ENCODE measurements around the gene RGS19.

Gene RGS19

DNA sequence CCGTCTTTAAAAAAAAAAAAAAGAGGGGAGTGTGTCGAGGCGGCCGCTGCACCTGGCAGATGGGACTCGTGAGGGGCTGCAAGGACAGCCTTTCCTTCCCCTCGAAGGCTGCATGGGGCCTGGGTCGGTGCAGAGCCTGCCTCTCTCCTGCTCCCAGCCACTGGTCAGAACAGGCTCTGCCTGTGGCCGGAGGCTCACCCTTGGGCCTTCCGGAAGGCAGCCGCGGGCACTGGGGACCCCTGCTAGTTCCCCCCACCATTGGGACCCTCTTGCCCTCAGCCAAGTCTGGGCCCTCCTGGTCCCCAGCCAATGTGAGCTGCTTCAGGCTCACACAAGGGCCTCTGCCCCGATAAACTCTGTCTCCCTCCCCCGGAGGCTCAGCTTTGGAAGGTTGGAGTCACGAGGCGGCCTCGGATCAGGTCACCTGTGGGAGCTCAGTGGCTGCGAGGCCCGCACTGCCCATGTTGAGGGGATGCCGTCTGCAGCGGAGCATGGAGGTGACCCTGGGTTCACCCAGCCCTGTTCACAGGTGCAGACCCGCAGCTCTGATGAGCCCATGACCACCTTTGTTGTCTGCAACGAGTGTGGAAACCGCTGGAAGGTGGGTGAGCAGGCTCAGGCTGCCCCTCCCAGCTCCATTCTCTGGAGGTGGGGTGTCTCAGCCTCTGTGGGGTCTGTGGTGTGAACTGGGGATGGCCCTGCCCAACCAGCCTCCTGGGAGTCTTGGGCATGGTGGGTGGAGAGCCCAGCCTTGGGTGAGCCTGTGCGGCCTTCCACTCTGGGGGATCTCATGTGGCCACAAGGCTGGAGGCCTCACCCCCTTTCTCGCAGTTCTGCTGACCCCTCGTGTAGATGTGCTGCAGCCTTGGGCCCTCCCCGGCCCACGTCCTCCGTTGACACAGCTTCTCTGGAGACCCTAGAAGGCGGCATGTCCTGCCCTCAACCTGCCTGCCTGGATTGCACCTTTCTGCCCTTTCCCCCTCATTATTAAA is 7.7 kb downstream of the RGS19 start:
- peak overlapping the region in 1 of 2 donors; percentile 15 for H3K4me3 Mint-ChIP-seq
- H3K9me3 Mint-ChIP-seq = no peaks in the 10 kb centered on the region
- H3K36me3 Mint-ChIP-seq = peaks cover 10 to 25% of the 10 kb centered on the region in 2 donors
- peak; percentile 3 for ATAC-seq (replicated peaks)
- H3K27me3 Mint-ChIP-seq = no peaks in the 10 kb centered on the region
- H3K4me1 Mint-ChIP-seq = peaks cover 41 to 82% of the 10 kb centered on the region in 2 donors
- peak overlapping the region; percentile 87 for H3K27ac Mint-ChIP-seq
- no peak for DNase-seq

DNA sequence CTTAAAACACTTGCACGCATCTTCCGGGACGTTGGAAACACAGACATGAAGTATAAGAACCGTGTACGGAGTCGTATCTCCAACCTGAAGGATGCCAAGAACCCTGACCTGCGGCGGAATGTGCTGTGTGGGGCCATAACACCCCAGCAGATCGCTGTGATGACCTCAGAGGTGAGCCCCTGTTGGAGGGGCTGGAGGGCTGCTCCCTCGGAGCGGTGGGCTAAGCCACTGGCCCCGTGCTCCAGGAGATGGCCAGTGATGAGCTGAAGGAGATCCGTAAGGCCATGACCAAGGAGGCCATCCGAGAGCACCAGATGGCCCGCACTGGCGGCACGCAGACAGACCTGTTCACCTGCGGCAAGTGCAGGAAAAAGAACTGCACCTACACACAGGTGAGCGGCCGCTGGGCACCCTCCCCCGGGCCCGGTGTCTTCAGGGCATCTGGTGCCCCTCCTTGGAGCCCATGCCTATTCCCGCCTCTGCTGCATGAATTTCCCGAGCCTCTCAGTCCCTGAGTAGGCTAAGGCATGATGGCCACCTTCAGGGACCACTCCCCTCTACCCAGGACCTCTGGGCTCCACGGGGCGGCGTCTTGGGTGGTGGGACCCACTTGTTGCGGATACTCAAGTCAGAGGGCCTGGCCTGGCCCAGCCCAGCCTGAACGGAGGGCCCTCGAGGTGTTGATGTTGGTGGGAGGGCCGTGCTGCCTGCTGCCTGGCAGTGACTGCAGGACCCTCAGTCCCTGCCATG is 8.9 kb downstream of the RGS19 start:
- H3K27ac Mint-ChIP-seq = peak overlapping the region; percentile 54
- DNase-seq = no peak
- H3K27me3 Mint-ChIP-seq = no peaks in the 10 kb centered on the region
- H3K36me3 Mint-ChIP-seq = peaks cover 3 to 19% of the 10 kb centered on the region in 2 donors
- no peak overlapping the region for H3K4me3 Mint-ChIP-seq
- no peak for ATAC-seq (replicated peaks)
- peaks cover 45 to 82% of the 10 kb centered on the region in 2 donors for H3K4me1 Mint-ChIP-seq
- no peaks in the 10 kb centered on the region for H3K9me3 Mint-ChIP-seq

DNA sequence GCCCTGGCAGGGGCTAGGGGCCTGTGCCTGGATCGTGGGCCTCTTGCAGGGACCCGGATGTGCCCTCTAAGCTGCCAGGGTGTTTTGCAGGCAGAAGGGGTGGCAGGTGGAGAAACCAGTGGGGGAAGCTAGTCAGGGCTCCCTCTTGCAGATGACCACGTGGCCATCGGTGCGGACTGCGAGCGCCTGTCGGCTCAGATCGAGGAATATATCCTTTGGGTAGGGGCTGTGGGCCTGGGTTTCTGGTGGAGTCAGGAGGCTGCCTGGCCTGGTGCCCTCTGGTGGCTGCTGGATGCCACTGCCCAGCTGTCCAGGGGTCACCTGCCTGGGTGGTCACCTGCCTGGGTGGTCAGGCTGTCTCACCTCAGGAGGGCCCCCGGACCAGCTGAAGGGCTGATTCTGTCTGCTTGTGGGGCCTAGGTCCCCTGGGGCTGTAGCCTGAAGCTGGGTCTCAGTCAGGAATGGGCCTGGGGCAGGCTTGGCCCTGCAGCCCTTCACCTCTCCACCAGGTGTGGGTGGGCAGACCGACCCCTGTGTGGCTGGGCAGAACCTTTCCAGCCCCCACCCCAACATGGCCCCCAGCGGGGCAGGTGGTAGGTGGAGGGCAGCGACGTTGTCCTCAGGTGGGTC is 9.6 kb downstream of the RGS19 start:
- Mint-ChIP-seq H3K4me1 (peaks cover 49 to 82% of the 10 kb centered on the region in 2 donors), H3K4me3 (no peak overlapping the region)
- ATAC-seq (replicated peaks) = no peak

DNA sequence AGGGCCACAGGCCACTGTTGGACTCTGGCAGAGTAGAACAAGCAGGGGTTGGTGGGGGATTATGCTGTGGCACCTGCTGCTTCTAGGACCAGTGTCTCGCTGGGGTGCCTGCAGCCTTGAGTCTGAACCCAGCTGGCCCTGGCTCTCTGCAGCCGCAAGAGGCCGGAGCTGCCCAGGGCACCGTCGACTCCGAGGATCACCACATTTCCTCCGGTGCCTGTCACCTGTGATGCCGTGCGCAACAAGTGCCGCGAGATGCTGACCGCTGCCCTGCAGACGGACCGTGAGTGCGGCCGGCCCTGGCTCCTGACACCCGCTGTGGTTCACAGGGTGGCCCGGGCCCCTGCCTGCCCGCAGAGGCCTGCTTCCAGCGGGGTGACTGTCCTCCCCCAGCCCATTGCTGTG is 10.1 kb downstream of the RGS19 start:
- Mint-ChIP-seq H3K27ac (no peak overlapping the region), H3K9me3 (no peaks in the 10 kb centered on the region), H3K36me3 (peaks cover 2 to 10% of the 10 kb centered on the region in 2 donors), H3K27me3 (no peaks in the 10 kb centered on the region), H3K4me3 (no peak overlapping the region), H3K4me1 (peaks cover 52 to 82% of the 10 kb centered on the region in 2 donors)
- no peak for DNase-seq
- ATAC-seq (replicated peaks) = no peak

More for the DNA sequence above, 9.6 kb downstream of the RGS19 start:
- Mint-ChIP-seq H3K36me3 (peaks cover 2 to 13% of the 10 kb centered on the region in 2 donors), H3K27me3 (no peaks in the 10 kb centered on the region), H3K9me3 (no peaks in the 10 kb centered on the region), H3K27ac (peak overlapping the region; percentile 20)
- DNase-seq = no peak

DNA sequence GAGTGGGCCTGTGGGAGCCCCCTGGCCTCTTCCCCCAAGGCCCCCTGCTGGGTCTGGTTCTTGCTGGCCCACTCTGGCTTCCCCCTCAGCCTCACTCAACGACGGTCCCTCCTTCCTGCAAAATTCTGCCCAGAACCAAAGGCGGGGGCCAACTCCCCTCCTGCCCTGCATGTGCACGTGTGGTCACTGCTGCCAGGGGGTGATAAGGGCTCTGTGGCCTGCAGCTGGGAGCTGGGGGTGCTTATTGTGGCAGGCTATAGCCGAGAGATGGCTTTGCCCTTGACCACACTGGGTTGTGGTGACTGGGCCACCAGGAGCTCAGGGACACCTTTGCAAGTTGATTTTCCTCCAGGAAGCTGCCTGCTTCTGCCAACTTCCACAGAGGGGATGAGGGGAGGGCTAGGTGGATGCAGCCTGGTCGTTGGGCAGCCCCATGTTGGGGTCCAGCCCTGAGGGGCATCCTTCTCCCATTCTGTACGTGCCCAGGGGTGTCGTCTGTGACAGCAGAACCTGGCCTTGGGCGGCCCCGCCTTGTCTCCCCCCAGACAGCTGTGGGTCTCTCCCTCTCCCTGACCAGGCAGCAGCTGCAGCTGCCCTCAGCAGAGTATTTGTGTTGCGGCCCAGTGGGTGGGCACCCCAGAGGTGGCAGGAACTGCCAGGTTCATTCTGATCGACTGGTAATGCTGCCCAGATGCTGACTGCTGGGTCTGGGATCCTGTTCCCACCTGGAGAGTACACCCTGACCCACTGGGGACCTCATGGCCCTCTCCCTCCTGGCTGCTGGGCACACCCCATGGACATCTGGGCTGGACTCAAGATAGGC is 10.7 kb downstream of the RGS19 start:
- Mint-ChIP-seq H3K27ac (peak overlapping the region; percentile 42), H3K36me3 (peaks cover 2 to 10% of the 10 kb centered on the region in 2 donors), H3K27me3 (no peaks in the 10 kb centered on the region), H3K4me3 (no peak overlapping the region), H3K9me3 (no peaks in the 10 kb centered on the region), H3K4me1 (peaks cover 57 to 82% of the 10 kb centered on the region in 2 donors)
- ATAC-seq (replicated peaks) (no peak), DNase-seq (no peak)

DNA sequence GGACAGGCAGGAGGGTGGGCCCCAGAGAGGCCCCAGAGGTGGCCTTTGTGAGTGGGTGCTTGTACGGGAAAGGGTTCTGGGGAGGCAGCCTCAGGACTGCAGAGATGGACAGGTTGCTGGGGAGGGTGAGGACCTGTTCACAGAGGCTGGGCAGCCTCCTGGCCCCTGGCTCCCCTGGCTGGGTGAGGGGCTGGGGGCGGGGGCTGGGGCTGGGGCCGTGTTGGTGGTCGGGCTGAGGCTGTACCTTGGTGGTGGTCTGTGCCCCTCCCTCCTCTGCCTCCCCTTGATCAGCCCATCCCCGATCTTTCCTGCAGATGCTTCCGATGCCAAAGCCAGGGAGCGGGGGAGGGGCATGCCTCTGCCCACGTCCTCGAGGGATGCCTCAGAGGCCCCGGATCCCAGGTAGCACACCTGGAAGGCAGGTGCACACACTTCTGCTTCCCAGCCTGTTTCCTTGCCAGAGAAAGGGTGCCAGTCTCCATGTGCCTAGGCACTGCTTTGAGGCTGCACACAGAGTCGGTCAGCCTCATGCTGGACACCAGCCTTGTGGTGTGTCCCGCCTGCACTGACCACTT is 11.5 kb downstream of the RGS19 start:
- DNase-seq = no peak
- H3K4me1 Mint-ChIP-seq = peaks cover 57 to 82% of the 10 kb centered on the region in 2 donors
- H3K27me3 Mint-ChIP-seq = no peaks in the 10 kb centered on the region
- no peak overlapping the region for H3K4me3 Mint-ChIP-seq
- no peak for ATAC-seq (replicated peaks)
- peak overlapping the region; percentile 14 for H3K27ac Mint-ChIP-seq
- peaks cover 2 to 10% of the 10 kb centered on the region in 2 donors for H3K36me3 Mint-ChIP-seq
- no peaks in the 10 kb centered on the region for H3K9me3 Mint-ChIP-seq

DNA sequence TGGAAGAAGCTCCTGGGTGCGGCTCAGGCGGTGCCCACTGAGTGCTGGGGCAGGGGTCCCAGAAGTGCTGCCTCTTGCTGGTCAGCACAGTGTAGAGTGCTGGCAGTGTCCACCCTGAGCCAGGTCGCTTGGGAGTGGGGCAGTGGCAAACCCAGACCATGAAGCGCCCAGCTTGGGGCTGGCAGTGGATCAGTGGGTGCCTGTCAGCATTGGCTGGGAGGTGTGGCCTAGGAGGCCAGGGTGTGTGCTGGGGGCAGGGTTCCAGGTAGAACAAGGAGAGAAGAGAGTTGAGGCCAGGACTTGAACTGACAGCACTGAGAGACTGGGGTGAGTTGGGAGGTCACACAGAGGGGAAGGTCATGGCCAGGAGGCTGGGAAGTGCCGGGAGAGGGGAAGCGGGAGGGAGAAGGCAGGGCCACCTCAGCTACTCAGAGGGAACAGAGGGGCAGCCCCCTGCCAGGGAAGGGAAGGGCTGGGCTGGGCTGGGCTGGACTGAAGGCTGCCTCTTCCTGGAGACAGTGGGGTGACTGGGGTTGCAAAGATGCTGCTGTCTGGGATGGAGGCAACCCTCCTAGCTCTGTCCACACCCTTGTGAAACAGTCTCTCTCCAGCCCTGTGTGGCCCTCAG is 12.2 kb downstream of the RGS19 start:
- Mint-ChIP-seq H3K4me3 (no peak overlapping the region), H3K36me3 (peaks cover 2 to 6% of the 10 kb centered on the region in 2 donors), H3K4me1 (peaks cover 54 to 85% of the 10 kb centered on the region in 2 donors), H3K9me3 (no peaks in the 10 kb centered on the region), H3K27me3 (no peaks in the 10 kb centered on the region), H3K27ac (peak overlapping the region; percentile 14)
- DNase-seq (no peak), ATAC-seq (replicated peaks) (no peak)

DNA sequence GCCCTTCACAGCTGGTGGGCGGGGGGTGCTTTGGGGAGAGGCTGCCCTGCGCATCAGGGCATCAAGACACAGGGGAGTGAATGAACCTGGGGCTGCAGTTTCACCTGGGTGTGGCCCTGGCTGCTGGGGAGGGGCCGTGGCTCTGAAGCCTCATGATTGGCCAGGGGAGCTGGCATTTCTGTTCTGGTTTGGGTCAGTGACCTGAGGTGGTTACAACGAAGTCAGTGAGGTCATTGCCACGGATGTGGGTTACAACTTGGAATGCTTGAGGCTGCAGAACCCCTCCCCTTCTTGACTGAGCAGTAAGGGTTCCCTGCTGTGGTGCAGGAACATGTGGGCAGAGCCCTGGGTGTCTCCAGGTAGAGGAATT is 13.4 kb downstream of the RGS19 start:
- Mint-ChIP-seq H3K27me3 (no peaks in the 10 kb centered on the region), H3K27ac (peak overlapping the region; percentile 92), H3K4me1 (peaks cover 50 to 75% of the 10 kb centered on the region in 2 donors), H3K4me3 (peak overlapping the region; percentile 60), H3K36me3 (peaks cover 0 to 2% of the 10 kb centered on the region in 2 donors), H3K9me3 (no peaks in the 10 kb centered on the region)
- peak; percentile 71 to 72 for ATAC-seq (replicated peaks)
- peak; percentile 74 for DNase-seq

DNA sequence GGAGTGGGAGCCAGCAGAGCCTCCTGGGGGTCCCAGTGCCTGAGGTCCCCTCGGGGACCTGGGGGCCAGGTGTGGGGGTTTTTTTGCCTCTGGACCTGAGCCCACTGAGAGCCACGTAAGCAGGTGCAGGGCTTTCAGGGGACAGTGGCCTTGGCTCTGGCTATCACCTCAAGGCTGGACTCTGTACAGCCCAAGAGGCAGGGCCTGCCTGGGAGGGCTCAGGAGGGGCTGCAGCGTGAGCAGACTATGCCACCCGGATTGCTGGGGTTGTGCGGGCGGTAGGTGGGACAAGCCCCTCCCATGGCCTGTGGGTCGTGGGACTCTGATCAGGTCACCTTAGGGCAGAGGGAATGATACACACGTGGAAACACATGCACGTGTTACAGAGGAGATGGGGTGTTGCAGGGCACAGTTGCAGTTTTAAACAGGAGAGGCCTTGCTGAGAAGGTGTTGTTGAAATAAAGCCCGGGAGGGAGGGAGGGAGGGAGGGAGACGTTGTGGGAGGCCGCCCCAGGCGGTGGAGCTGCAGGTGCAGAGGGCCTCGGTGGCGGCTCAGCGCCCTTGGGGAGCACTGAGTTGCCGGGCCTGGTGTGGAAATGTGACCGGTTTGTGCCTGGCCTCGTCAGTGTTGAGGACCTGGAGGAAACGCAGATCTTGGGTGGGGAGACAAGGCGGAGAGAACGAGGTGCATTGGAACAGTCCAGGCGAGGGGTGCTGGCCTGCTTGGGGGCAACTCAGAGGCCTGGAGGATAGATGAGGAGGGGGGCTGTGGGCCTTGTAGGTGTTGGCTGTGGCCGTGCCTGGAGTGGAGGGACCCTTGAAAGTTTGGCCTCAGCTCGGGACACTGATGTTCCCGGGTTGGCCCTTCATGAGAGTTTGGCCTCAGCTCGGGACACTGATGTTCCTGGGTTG is 14.0 kb downstream of the RGS19 start:
- H3K4me3 Mint-ChIP-seq = peak overlapping the region; percentile 60
- peaks cover 46 to 70% of the 10 kb centered on the region in 2 donors for H3K4me1 Mint-ChIP-seq
- H3K27me3 Mint-ChIP-seq = no peaks in the 10 kb centered on the region
- ATAC-seq (replicated peaks) (no peak), DNase-seq (no peak)
- H3K27ac Mint-ChIP-seq = peak overlapping the region; percentile 92
- peaks cover 0 to 2% of the 10 kb centered on the region in 2 donors for H3K36me3 Mint-ChIP-seq
- no peaks in the 10 kb centered on the region for H3K9me3 Mint-ChIP-seq

DNA sequence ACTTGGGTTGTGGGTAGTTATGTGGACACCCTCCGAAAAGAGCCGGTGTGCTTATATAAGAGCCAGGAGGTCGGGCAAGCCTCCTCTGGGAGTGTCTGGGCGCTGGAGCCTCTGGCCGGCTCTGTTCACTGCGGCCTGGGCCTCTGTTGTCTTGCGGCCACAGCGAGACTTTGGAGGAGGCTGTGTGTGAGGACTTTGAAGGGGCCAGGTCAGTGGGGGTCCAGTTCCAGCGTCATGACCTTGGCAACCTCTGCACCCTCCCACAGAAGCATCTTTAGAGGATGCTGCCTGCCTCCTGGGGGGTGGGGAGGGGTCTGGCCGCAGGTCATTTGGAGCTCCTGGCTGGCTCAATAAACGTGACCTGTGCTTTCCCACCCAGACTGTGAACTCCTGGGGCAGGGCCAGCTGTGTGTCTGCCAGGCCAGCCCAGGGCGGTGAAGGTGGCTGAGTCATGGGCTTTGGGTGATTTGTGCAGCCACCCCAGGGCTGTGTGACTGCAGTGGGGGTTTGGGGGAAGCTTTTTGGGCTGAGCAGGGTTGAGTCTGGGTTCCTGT is 15.1 kb downstream of the RGS19 start:
- Mint-ChIP-seq H3K27ac (peak overlapping the region; percentile 81), H3K4me3 (peak overlapping the region; percentile 85 to 88), H3K9me3 (no peaks in the 10 kb centered on the region), H3K4me1 (peaks cover 46 to 62% of the 10 kb centered on the region in 2 donors), H3K27me3 (no peaks in the 10 kb centered on the region), H3K36me3 (peaks cover 0 to 2% of the 10 kb centered on the region in 2 donors)
- DNase-seq (no peak), ATAC-seq (replicated peaks) (no peak)

DNA sequence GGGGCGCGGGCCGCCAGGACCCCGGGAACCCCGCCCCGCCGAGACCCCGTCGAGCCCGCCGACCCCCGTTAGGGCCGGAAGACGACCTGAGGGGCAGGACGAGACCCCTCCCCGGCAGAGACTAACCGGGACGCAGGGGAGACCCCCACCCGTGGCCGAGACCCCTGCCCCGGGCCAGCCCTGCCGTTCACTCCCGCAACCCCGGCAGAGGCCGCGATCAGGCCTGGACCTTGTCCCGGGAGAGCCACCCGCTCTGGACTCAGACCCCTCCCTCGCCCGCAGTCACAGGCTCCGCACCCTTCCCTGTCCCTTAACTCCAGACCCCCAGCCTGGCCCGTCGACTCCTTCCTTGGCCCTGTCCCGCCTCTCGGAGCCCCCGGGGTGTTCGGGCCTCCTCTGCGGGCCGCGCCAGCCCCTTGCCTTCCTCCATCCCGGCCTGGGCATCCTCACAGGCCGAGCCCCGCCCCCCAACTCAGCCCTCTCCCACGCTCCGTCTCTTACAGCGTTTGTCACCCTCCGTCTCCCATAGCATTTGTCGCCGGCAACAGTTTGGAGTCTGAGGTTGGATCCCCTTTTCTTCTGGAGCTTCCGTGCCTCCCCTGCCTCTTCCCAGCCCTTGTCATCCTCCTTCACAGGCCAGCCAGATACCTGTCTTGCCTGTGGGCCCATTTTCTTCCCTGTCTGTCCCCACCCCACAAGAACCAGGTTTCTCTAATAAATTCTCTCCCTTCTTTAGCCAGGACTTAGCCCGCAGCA is 15.8 kb downstream of the RGS19 start:
- peak in 1 of 2 donors; percentile 8 for ATAC-seq (replicated peaks)
- Mint-ChIP-seq H3K9me3 (no peaks in the 10 kb centered on the region), H3K36me3 (peaks cover 0 to 2% of the 10 kb centered on the region in 2 donors), H3K4me3 (peak overlapping the region; percentile 85 to 88), H3K27me3 (no peaks in the 10 kb centered on the region), H3K27ac (peak overlapping the region; percentile 81), H3K4me1 (peaks cover 42 to 57% of the 10 kb centered on the region in 2 donors)
- no peak for DNase-seq
